Measurements from ENCODE around the gene GRK1.

The GRK1 gene

DNA sequence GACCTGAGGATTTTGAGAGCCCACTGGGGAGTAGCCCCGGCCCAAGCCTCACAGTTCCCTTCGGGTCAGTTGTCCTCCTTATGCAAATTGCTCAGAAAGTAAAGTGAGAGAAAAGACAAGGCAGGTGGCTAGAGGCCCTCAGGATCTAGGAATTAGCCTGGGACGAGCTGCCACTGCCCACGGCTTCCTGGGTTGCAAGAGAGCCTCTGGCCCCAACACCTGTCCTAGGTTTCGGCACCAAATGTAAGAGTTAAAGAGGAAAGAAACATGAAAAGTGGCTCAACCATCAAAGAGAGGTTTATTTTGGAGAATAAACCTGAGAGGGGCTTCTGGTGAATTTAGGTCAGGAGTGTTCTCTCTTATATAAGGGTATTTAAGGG, 117.6 kb downstream of the GRK1 start:
- H3K4me3 ChIP-seq (ENCODE audit: low read length) = no peak overlapping the region
- TF ChIP-seq, protein P1, sequence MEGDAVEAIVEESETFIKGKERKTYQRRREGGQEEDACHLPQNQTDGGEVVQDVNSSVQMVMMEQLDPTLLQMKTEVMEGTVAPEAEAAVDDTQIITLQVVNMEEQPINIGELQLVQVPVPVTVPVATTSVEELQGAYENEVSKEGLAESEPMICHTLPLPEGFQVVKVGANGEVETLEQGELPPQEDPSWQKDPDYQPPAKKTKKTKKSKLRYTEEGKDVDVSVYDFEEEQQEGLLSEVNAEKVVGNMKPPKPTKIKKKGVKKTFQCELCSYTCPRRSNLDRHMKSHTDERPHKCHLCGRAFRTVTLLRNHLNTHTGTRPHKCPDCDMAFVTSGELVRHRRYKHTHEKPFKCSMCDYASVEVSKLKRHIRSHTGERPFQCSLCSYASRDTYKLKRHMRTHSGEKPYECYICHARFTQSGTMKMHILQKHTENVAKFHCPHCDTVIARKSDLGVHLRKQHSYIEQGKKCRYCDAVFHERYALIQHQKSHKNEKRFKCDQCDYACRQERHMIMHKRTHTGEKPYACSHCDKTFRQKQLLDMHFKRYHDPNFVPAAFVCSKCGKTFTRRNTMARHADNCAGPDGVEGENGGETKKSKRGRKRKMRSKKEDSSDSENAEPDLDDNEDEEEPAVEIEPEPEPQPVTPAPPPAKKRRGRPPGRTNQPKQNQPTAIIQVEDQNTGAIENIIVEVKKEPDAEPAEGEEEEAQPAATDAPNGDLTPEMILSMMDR (IDR thresholded peaks at IDR 0.05; ENCODE audit: insufficient read depth, low read depth, low read length, missing control alignments) = no peak
- no peak for DNase-seq (ENCODE audit: low read depth)

DNA sequence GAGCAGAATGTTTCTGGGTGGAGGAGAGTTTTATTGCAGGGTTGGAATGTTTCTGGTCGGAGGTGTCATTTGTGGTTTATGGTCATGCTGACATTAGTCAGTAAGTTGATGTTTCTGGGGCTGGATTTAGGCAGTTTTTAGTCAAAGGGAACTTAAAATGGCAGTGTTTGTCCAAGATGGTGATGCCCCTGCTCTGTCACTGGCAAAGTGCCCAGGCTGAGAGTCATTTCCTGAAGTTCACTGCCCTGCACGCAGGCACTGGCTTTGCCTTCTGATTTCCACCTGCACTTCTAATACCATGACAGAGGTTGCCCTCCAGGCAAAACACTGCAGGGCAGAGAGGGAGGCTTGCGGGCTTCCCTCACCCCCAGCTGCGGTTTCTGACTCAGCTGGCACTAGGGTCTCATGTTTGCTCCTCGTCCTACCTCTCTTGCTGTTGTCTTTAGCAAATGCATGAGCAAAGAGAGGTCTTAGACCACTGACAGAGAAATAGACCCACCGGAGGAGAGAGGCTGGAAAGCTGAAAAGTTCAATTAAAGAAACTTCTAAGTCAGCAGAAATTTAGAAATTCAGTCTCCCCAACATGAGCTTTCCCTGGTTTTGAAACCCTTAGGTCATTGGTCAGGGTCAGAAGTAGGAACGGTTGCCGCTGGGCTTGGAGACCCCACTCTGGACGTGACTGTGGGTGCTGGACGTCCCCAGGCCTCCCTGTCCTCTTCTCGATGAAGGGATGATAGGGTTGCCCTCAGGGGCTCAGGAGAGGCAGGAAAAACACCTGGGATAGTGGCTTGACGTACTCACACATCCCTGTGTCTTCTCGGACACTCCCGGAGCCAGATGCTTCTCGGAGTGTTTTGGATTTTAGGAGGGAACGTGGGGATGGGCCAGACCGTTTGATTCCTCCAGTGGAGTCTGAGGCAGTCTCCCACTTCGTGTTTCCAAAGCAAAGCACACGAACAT, 118.3 kb downstream of the GRK1 start:
- peak; percentile 83 for DNase-seq (ENCODE audit: low read depth)
- TF ChIP-seq, protein P1 (IDR thresholded peaks at IDR 0.05; ENCODE audit: insufficient read depth, low read depth, low read length, missing control alignments) = no peak
- no peak overlapping the region for H3K4me3 ChIP-seq (ENCODE audit: low read length)

GRCh38 chr13:113786262-113786841, 119.3 kb downstream of the GRK1 start:
- no peak overlapping the region for H3K4me3 ChIP-seq (ENCODE audit: low read length)
- peak; percentile 45 for DNase-seq (ENCODE audit: low read depth)
- TF ChIP-seq, protein P1 (IDR thresholded peaks at IDR 0.05; ENCODE audit: insufficient read depth, low read depth, low read length, missing control alignments) = no peak
